ENCODE measurements around the gene IFNA1. TPM values are rescaled to one million over a fixed set of nuclear protein-coding genes. Genes with fewer than 3 reads are reported as not detected.
"Not testable (repeated sequence)": the region's sequence is repeated elsewhere in the genome, so short reads cannot be mapped to it uniquely, and the experiment has no call there.

Gene IFNA1
- not detected for polyA plus RNA-seq (ENCODE audit: insufficient read length)

- DNase-seq (ENCODE audit: low read depth): no peak
These were observed at the start of gene IFNA1 for GRCh38 chr9:21440139-21440538. IFNA1 (plus strand) TSS chr9:21440439; CDS start chr9:21440508, 69 bp downstream.

- DNase-seq (ENCODE audit: low read depth): no peak
These were observed 48.0 kb upstream of the IFNA1 start for GRCh38 chr9:21392270-21392669.

- DNase-seq (ENCODE audit: low read depth): no peak
These were observed 44.2 kb upstream of the IFNA1 start for GRCh38 chr9:21395778-21396717.

- no peak for DNase-seq (ENCODE audit: low read depth)
These were observed 41.2 kb upstream of the IFNA1 start for GRCh38 chr9:21398955-21399489.

- no peak for DNase-seq (ENCODE audit: low read depth)
These were observed 40.3 kb upstream of the IFNA1 start for GRCh38 chr9:21399956-21400355.

- no peak for DNase-seq (ENCODE audit: low read depth)
These were observed 37.6 kb upstream of the IFNA1 start for GRCh38 chr9:21402386-21403251.

- DNase-seq (ENCODE audit: low read depth): no peak
These were observed 36.1 kb upstream of the IFNA1 start for GRCh38 chr9:21404146-21404545.

GRCh38 chr9:21408817-21409216, 31.4 kb upstream of the IFNA1 start, which contains the start of gene IFNA8:
IFNA8 (plus strand) TSS chr9:21409117; CDS start chr9:21409177, 60 bp downstream.
- DNase-seq (ENCODE audit: low read depth): no peak

GRCh38 chr9:21412107-21412506, 28.1 kb upstream of the IFNA1 start:
- DNase-seq (ENCODE audit: low read depth): no peak

- DNase-seq (ENCODE audit: low read depth): no peak
These were observed 27.1 kb upstream of the IFNA1 start for GRCh38 chr9:21413151-21413550.

- DNase-seq (ENCODE audit: low read depth): no peak
These were observed 26.6 kb upstream of the IFNA1 start for GRCh38 chr9:21413624-21414023.

- DNase-seq (ENCODE audit: low read depth): no peak
These were observed 25.9 kb upstream of the IFNA1 start for GRCh38 chr9:21414220-21414940.

GRCh38 chr9:21415493-21416267, 24.6 kb upstream of the IFNA1 start:
- no peak for DNase-seq (ENCODE audit: low read depth)

GRCh38 chr9:21428235-21428634, 12.0 kb upstream of the IFNA1 start:
- DNase-seq (ENCODE audit: low read depth): no peak

GRCh38 chr9:21429191-21429590, 11.0 kb upstream of the IFNA1 start:
- DNase-seq (ENCODE audit: low read depth): no peak

- DNase-seq (ENCODE audit: low read depth): no peak
These were observed 7.4 kb upstream of the IFNA1 start for GRCh38 chr9:21432672-21433425.

GRCh38 chr9:21434202-21435014, 5.8 kb upstream of the IFNA1 start:
- no peak for DNase-seq (ENCODE audit: low read depth)

GRCh38 chr9:21435015-21435383, 5.2 kb upstream of the IFNA1 start:
- not testable (repeated sequence) for DNase-seq (ENCODE audit: low read depth)

Data from forelimb muscle (tissue), 1 donor.